H9 (cell line): Measurements from ENCODE around the gene CLUH. TPM values are rescaled to one million over a fixed set of nuclear protein-coding genes. Genes with fewer than 3 reads are reported as not detected.

Source experiments
- DNase-seq: peaks from one replicate; pipeline ENCODE4 v3.0.0-alpha.2; 2017
- H2AFZ ChIP-seq: one replicate; pipeline ENCODE4 v1.6.1; 2013; ENCODE audit warnings: mild to moderate bottlenecking, low read length, control low read depth, moderate library complexity
- H2AK5ac ChIP-seq: 2 replicates; pipeline ENCODE4 v1.6.1; 2013; ENCODE audit warnings: low read length, control low read depth, mixed read lengths; ENCODE audit not compliant: insufficient read length
- H2BK120ac ChIP-seq: one replicate; pipeline ENCODE4 v1.6.1; 2013; ENCODE audit warnings: low read depth, mild to moderate bottlenecking, low read length, control low read depth, inconsistent platforms; ENCODE audit not compliant: poor library complexity, severe bottlenecking
- H2BK12ac ChIP-seq: 2 replicates; pipeline ENCODE4 v1.6.1; 2013; ENCODE audit warnings: low read length, control low read depth, mixed read lengths, low read depth; ENCODE audit not compliant: insufficient read length
- H2BK15ac ChIP-seq: 2 replicates; pipeline ENCODE4 v1.6.1; 2013; ENCODE audit warnings: low read depth, low read length, control low read depth
- H2BK20ac ChIP-seq: one replicate; pipeline ENCODE4 v1.6.1; 2013; ENCODE audit warnings: low read depth, mild to moderate bottlenecking, low read length, control low read depth, inconsistent platforms; ENCODE audit not compliant: poor library complexity, severe bottlenecking
- H2BK5ac ChIP-seq: 2 replicates; pipeline ENCODE4 v1.6.1; 2013; ENCODE audit warnings: low read length, control low read depth, mixed read lengths; ENCODE audit not compliant: insufficient read length
- H3K14ac ChIP-seq: 2 replicates; pipeline ENCODE4 v1.6.1; 2013; ENCODE audit warnings: low read length, control low read depth; ENCODE audit not compliant: insufficient read depth
- H3K18ac ChIP-seq: 2 replicates; pipeline ENCODE4 v1.6.1; 2013; ENCODE audit warnings: low read depth, mild to moderate bottlenecking, mixed read lengths, low read length, control low read depth; ENCODE audit not compliant: insufficient read length
- H3K23ac ChIP-seq: 2 replicates; pipeline ENCODE4 v1.6.1; 2013; ENCODE audit warnings: low read length, control low read depth, mixed read lengths, low read depth; ENCODE audit not compliant: insufficient read length
- H3K23me2 ChIP-seq: 2 replicates; pipeline ENCODE4 v1.6.1; 2013; ENCODE audit warnings: low read depth, mild to moderate bottlenecking, mixed read lengths, low read length, control low read depth; ENCODE audit not compliant: insufficient read length, poor library complexity, severe bottlenecking
- H3K27ac ChIP-seq: 2 replicates; pipeline ENCODE4 v1.5.1; 2013; ENCODE audit warnings: low read length, control low read depth, mixed read lengths, low read depth; ENCODE audit not compliant: insufficient read length
- H3K27me3 ChIP-seq: 2 replicates; pipeline ENCODE4 v1.6.1; 2013; ENCODE audit warnings: low read length, control low read depth, inconsistent platforms; ENCODE audit not compliant: insufficient read depth
- H3K4ac ChIP-seq: 2 replicates; pipeline ENCODE4 v1.6.1; 2013; ENCODE audit warnings: low read depth, mild to moderate bottlenecking, control low read depth, inconsistent platforms, low read length, moderate library complexity
- H3K4me1 ChIP-seq: 2 replicates; pipeline ENCODE4 v1.6.1; 2013; ENCODE audit warnings: low read length, control low read depth, inconsistent platforms; ENCODE audit not compliant: insufficient read depth
- H3K4me2 ChIP-seq: 2 replicates; pipeline ENCODE4 v1.6.1; 2013; ENCODE audit warnings: low read length, control low read depth, mixed read lengths; ENCODE audit not compliant: insufficient read length, insufficient read depth
- H3K56ac ChIP-seq: 2 replicates; pipeline ENCODE4 v1.6.1; 2013; ENCODE audit warnings: low read depth, mild to moderate bottlenecking, mixed read lengths, low read length, control low read depth; ENCODE audit not compliant: insufficient read length
- H3K79me1 ChIP-seq: 2 replicates; pipeline ENCODE4 v1.6.1; 2013; ENCODE audit warnings: low read depth, mild to moderate bottlenecking, moderate library complexity, low read length, control low read depth, inconsistent platforms; ENCODE audit not compliant: insufficient read depth, poor library complexity, severe bottlenecking
- H3K79me2 ChIP-seq: 2 replicates; pipeline ENCODE4 v1.6.1; 2013; ENCODE audit warnings: low read length, control low read depth, inconsistent platforms; ENCODE audit not compliant: insufficient read depth
- H3K9ac ChIP-seq: 2 replicates; pipeline ENCODE4 v1.6.1; 2013; ENCODE audit warnings: low read length, control low read depth, mixed read lengths; ENCODE audit not compliant: insufficient read length; ENCODE audit errors: extremely low read depth
- H3K9me3 ChIP-seq: one replicate; pipeline ENCODE4 v1.6.1; 2013; ENCODE audit warnings: low read depth, low read length, inconsistent platforms; ENCODE audit not compliant: control insufficient read depth
- H3T11ph ChIP-seq: one replicate; pipeline ENCODE4 v1.6.1; 2013; ENCODE audit warnings: mild to moderate bottlenecking, low read length, control low read depth, inconsistent platforms
- H4K20me1 ChIP-seq: one replicate; pipeline ENCODE4 v1.6.1; 2013; ENCODE audit not compliant: control insufficient read depth, insufficient read length, insufficient read depth
- H4K5ac ChIP-seq: 2 replicates; pipeline ENCODE4 v1.6.1; 2013; ENCODE audit warnings: low read depth, mild to moderate bottlenecking, mixed read lengths, low read length, control low read depth; ENCODE audit not compliant: insufficient read length
- H4K8ac ChIP-seq: replicated peaks from 2 replicates; pipeline ENCODE4 v1.6.1; 2013; ENCODE audit warnings: low read length, control low read depth, mixed read lengths, low read depth; ENCODE audit not compliant: insufficient read length
- H4K91ac ChIP-seq: 2 replicates; pipeline ENCODE4 v1.6.1; 2013; ENCODE audit warnings: low read depth, mild to moderate bottlenecking, moderate library complexity, mixed read lengths, low read length, control low read depth; ENCODE audit not compliant: insufficient read length
- H3K27ac Mint-ChIP-seq, 3 experiments: 2 replicates in 2 of 3; 3 replicates in 1 of 3; pipeline ENCODE4 v1.8.0; 2020 to 2021; ENCODE audit warnings: mixed read lengths in 3 of 3, mild to moderate bottlenecking in 1 of 3, moderate library complexity in 1 of 3
- H3K27me3 Mint-ChIP-seq: 2 replicates; pipeline ENCODE4 v1.8.0; 2021; ENCODE audit warnings: low read depth, mild to moderate bottlenecking, moderate library complexity, mixed read lengths
- H3K36me3 Mint-ChIP-seq, 3 experiments: 2 replicates in 2 of 3; 3 replicates in 1 of 3; pipeline ENCODE4 v1.8.0; 2020 to 2021; ENCODE audit warnings: low read depth in 3 of 3, mixed read lengths in 3 of 3; ENCODE audit not compliant: insufficient read depth in 1 of 3
- H3K4me1 Mint-ChIP-seq, 2 experiments: 2 replicates each; pipeline ENCODE4 v1.8.0; 2020; ENCODE audit warnings: mixed read lengths in 2 of 2
- H3K4me3 Mint-ChIP-seq, 2 experiments: 2 replicates in 1 of 2; 3 replicates in 1 of 2; pipeline ENCODE4 v1.8.0; 2020 to 2021; ENCODE audit warnings: mild to moderate bottlenecking in 2 of 2, mixed read lengths in 2 of 2, moderate library complexity in 1 of 2
- H3K9me3 Mint-ChIP-seq, 2 experiments: 2 replicates in 1 of 2; 3 replicates in 1 of 2; pipeline ENCODE4 v1.8.0; 2020; ENCODE audit warnings: mild to moderate bottlenecking in 2 of 2, mixed read lengths in 2 of 2, moderate library complexity in 1 of 2
- WGBS: extraction: QIAGEN DNeasy Blood & Tissue Kit; methylation state at CpG from one replicate; pipeline ENCODE4 v1.1.7; 2013; ENCODE audit warnings: missing lambda C conversion rate, low lambda C conversion rate, mixed read lengths; ENCODE audit not compliant: insufficient read length; ENCODE audit errors: extremely low coverage; 5-methylcytosine and 5-hydroxymethylcytosine counted together
- total RNA-seq: library from RNA; stranded (reverse); gene quantifications from 2 replicates; pipeline ENCODE4 v1.2.1, GENCODE V29; 2021
- TF ChIP-seq, protein P1 (sequence below): fragments of 200-600 bp; sonication (generic); conservative IDR thresholded peaks from 3 replicates; pipeline ENCODE4 v1.8.0; 2021; ENCODE audit warnings: antibody characterized with exemption, mild to moderate bottlenecking

The CLUH gene
- total RNA-seq, 1 experiment from 2014 or later: 91.3 TPM

DNA sequence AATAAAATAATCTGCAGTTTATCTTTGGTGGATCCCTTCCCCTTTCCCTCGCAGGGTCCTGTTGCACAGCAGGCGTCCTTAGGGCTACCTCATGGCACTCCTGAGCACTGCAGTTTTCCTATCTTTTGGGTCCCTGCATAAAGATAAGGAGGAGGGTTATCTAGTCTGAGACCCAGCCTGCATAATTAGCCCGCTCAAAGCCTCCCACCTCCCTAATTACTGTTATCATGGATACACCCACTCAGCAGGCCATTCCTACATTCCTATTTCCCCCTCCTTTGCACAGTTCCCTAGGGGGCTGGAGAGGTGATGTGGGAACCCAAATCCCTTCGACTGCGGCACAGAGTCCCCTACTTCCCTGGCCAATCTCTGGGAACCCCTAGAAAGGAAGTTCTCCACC lies 5.1 kb upstream of the CLUH start:
- Histone ChIP-seq H2BK5ac (no peak overlapping the region), H2BK12ac (no peak overlapping the region), H4K20me1 (no peaks in the 10 kb centered on the region), H3K27ac (no peak overlapping the region), H2BK20ac (no peak overlapping the region), H3K4me1 (peaks cover 6% of the 10 kb centered on the region; the same call in 1 of the 2 replicates), H3K23me2 (peaks cover 5% of the 10 kb centered on the region), H3K9ac (no peak overlapping the region), H2AK5ac (no peak overlapping the region), H3K9me3 (no peaks in the 10 kb centered on the region), H4K5ac (no peak overlapping the region), H3K18ac (no peak overlapping the region), H3K79me1 (no peaks in the 10 kb centered on the region), H2AFZ (no peak overlapping the region), H2BK120ac (no peak overlapping the region), H3K14ac (no peak overlapping the region), H2BK15ac (no peak overlapping the region), H3K23ac (no peak overlapping the region), H3K79me2 (no peaks in the 10 kb centered on the region), H3K4me2 (no peak overlapping the region), H3K56ac (no peak overlapping the region), H4K8ac (no peak overlapping the region), H3K4ac (no peak overlapping the region), H4K91ac (no peak overlapping the region), H3T11ph (no peak overlapping the region), H3K27me3 (no peaks in the 10 kb centered on the region)
- Mint-ChIP-seq H3K4me1 (peaks cover 21 to 49% of the 10 kb centered on the region in 2 experiments), H3K9me3 (no peaks in the 10 kb centered on the region), H3K36me3 (peaks cover 0 to 2% (median 0%) of the 10 kb centered on the region in 3 experiments; a peak in 1 of 7 replicates), H3K27ac (peak overlapping the region in 1 of 3 experiments; percentile 29; a peak in 1 of 7 replicates), H3K27me3 (peaks cover 9% of the 10 kb centered on the region), H3K4me3 (no peak overlapping the region)
- no peak for DNase-seq
- WGBS: no CpG with 5 or more reads among the region's 5 CpGs
- TF ChIP-seq, protein P1, sequence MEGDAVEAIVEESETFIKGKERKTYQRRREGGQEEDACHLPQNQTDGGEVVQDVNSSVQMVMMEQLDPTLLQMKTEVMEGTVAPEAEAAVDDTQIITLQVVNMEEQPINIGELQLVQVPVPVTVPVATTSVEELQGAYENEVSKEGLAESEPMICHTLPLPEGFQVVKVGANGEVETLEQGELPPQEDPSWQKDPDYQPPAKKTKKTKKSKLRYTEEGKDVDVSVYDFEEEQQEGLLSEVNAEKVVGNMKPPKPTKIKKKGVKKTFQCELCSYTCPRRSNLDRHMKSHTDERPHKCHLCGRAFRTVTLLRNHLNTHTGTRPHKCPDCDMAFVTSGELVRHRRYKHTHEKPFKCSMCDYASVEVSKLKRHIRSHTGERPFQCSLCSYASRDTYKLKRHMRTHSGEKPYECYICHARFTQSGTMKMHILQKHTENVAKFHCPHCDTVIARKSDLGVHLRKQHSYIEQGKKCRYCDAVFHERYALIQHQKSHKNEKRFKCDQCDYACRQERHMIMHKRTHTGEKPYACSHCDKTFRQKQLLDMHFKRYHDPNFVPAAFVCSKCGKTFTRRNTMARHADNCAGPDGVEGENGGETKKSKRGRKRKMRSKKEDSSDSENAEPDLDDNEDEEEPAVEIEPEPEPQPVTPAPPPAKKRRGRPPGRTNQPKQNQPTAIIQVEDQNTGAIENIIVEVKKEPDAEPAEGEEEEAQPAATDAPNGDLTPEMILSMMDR: no peak
